Neural cell (in vitro differentiated cells): Measurements from ENCODE around the gene ZAP70. TPM values are rescaled to one million over a fixed set of nuclear protein-coding genes. Genes with fewer than 3 reads are reported as not detected.

Experiments
- H2AFZ ChIP-seq: fragments of 200-600, 300-800 bp; sonication (generic), shearing (Covaris generic); 2 replicates; pipeline ENCODE4 v1.6.0; 2014; ENCODE audit warnings: low read depth, mild to moderate bottlenecking, antibody characterized with exemption, low read length, moderate library complexity
- H3F3A ChIP-seq: fragments of 200-600 bp; shearing (Covaris generic); 2 replicates; pipeline ENCODE4 v1.6.1; 2016; ENCODE audit warnings: mild to moderate bottlenecking, moderate library complexity, mixed read lengths, antibody characterized with exemption, low read length; ENCODE audit not compliant: insufficient read depth, poor library complexity, severe bottlenecking
- H3K27ac ChIP-seq: fragments of 200-600, 300-800 bp; sonication (generic), shearing (Covaris generic); 2 replicates; pipeline ENCODE4 v1.5.1; 2014; ENCODE audit warnings: mild to moderate bottlenecking, low read length, moderate library complexity
- H3K27me3 ChIP-seq: fragments of 300-800, 200-600 bp; sonication (generic), shearing (Covaris generic); 2 replicates; pipeline ENCODE4 v1.6.0; 2014; ENCODE audit warnings: mild to moderate bottlenecking, low read depth, low read length, moderate library complexity; ENCODE audit not compliant: insufficient read depth
- H3K36me3 ChIP-seq: fragments of 300-800, 200-600 bp; sonication (generic), shearing (Covaris generic); 2 replicates; pipeline ENCODE4 v1.5.1; 2014; ENCODE audit warnings: mild to moderate bottlenecking, antibody characterized with exemption, low read length, moderate library complexity; ENCODE audit not compliant: insufficient read depth
- H3K4me2 ChIP-seq: fragments of 300-800, 200-600 bp; sonication (generic), shearing (Covaris generic); 2 replicates; pipeline ENCODE4 v1.6.0; 2014; ENCODE audit warnings: mild to moderate bottlenecking, low read length
- H3K4me3 ChIP-seq: fragments of 300-800, 200-600 bp; sonication (generic), shearing (Covaris generic); 2 replicates; pipeline ENCODE4 v1.5.1; 2014; ENCODE audit warnings: mild to moderate bottlenecking, low read length, moderate library complexity
- H3K79me2 ChIP-seq: fragments of 200-600 bp; shearing (Covaris generic); replicated peaks from 2 replicates; pipeline ENCODE4 v1.6.0; 2014; ENCODE audit warnings: mild to moderate bottlenecking, low read length, moderate library complexity; ENCODE audit not compliant: insufficient read depth
- H3K9ac ChIP-seq: fragments of 300-800, 200-600 bp; sonication (generic), shearing (Covaris generic); 2 replicates; pipeline ENCODE4 v1.6.1; 2016; ENCODE audit warnings: mild to moderate bottlenecking, low read length, mixed read lengths
- H3K9me2 ChIP-seq: fragments of 200-600 bp; shearing (Covaris generic); 2 replicates; pipeline ENCODE4 v1.6.1; 2016; ENCODE audit warnings: mild to moderate bottlenecking, low read length, mixed read lengths; ENCODE audit not compliant: insufficient read depth
- H3K9me3 ChIP-seq: fragments of 200-600, 300-800 bp; sonication (generic), shearing (Covaris generic); 2 replicates; pipeline ENCODE4 v1.6.1; 2016; ENCODE audit warnings: mild to moderate bottlenecking, mixed run types, low read length, moderate library complexity, mixed read lengths
- H4K20me1 ChIP-seq: fragments of 200-600 bp; shearing (Covaris generic); 2 replicates; pipeline ENCODE4 v1.6.1; 2016; ENCODE audit warnings: mild to moderate bottlenecking, mixed run types; ENCODE audit not compliant: insufficient read depth
- CTCF ChIP-seq: fragments of 450-650 bp; IDR thresholded peaks from 2 replicates; pipeline ENCODE4 v1.5.1; 2014; ENCODE audit warnings: antibody characterized with exemption, mild to moderate bottlenecking, moderate library complexity; ENCODE audit not compliant: poor library complexity, severe bottlenecking
- EP300 ChIP-seq: fragments of 450-650 bp; conservative IDR thresholded peaks from 2 replicates; pipeline ENCODE4 v1.6.1; 2014; ENCODE audit warnings: antibody characterized with exemption, mild to moderate bottlenecking, moderate library complexity; ENCODE audit not compliant: poor library complexity, severe bottlenecking
- EZH2 ChIP-seq: fragments of 200-600, 300-800 bp; shearing (Covaris generic), sonication (generic); IDR thresholded peaks from 2 replicates; pipeline ENCODE4 v1.6.1; 2014; ENCODE audit warnings: antibody characterized with exemption, low read length, borderline replicate concordance, mild to moderate bottlenecking; ENCODE audit not compliant: insufficient read depth, poor library complexity, severe bottlenecking
- MXI1 ChIP-seq: fragments of 450-650 bp; conservative IDR thresholded peaks from 2 replicates; pipeline ENCODE4 v1.6.1; 2014; ENCODE audit warnings: antibody characterized with exemption, mild to moderate bottlenecking; ENCODE audit not compliant: poor library complexity, severe bottlenecking
- POLR2AphosphoS5 ChIP-seq: IDR thresholded peaks from 2 replicates; pipeline ENCODE4 v1.6.1; 2012
- RAD21 ChIP-seq: fragments of 450-650 bp; conservative IDR thresholded peaks from 2 replicates; pipeline ENCODE4 v1.6.1; 2014; ENCODE audit warnings: antibody characterized with exemption, mild to moderate bottlenecking, moderate library complexity
- REST ChIP-seq: IDR thresholded peaks from 2 replicates; pipeline ENCODE4 v1.6.1; 2012; ENCODE audit warnings: borderline replicate concordance
- SMC3 ChIP-seq: fragments of 450-650 bp; conservative IDR thresholded peaks from 2 replicates; pipeline ENCODE4 v1.6.1; 2014; ENCODE audit warnings: antibody characterized with exemption, mild to moderate bottlenecking, moderate library complexity; ENCODE audit not compliant: poor library complexity
- TAF1 ChIP-seq: IDR thresholded peaks from 2 replicates; pipeline ENCODE4 v1.6.1; 2012; ENCODE audit warnings: low read depth
- polyA plus RNA-seq: library from polyadenylated mRNA; depleted of rRNA; stranded (reverse); fragments of >200 nt; gene quantifications from 2 replicates; pipeline ENCODE4 v1.2.3, GENCODE V29; 2014

ZAP70 gene
- polyA plus RNA-seq, 1 donor from 2014 or later, result 0.59 TPM

- Histone ChIP-seq H3F3A (no peaks in the 10 kb centered on the region), H3K4me3 (no peak overlapping the region), H3K27me3 (no peaks in the 10 kb centered on the region), H2AFZ (no peak overlapping the region), H3K36me3 (no peaks in the 10 kb centered on the region), H3K4me2 (no peak overlapping the region), H4K20me1 (no peaks in the 10 kb centered on the region), H3K9me2 (no peaks in the 10 kb centered on the region), H3K9me3 (peaks cover 4% of the 10 kb centered on the region), H3K27ac (no peak overlapping the region), H3K9ac (no peak overlapping the region), H3K79me2 (no peaks in the 10 kb centered on the region)
- no peak for TF ChIP-seq CTCF
- no peak for TF ChIP-seq EZH2
- no peak for TF ChIP-seq RAD21
- TF ChIP-seq MXI1, result no peak
- no peak for TF ChIP-seq TAF1
- no peak for TF ChIP-seq POLR2AphosphoS5
- TF ChIP-seq SMC3, result no peak
Measured at GRCh38 chr2:97732436-97733340, 19.3 kb downstream of the ZAP70 start.

GRCh38 chr2:97733341-97734035 is 20.1 kb downstream of the ZAP70 start:
- Histone ChIP-seq H3K79me2 (no peaks in the 10 kb centered on the region), H3K4me2 (no peak overlapping the region), H2AFZ (no peak overlapping the region), H3K27me3 (no peaks in the 10 kb centered on the region), H3K36me3 (no peaks in the 10 kb centered on the region), H3K27ac (no peak overlapping the region), H3K9me3 (peaks cover 4% of the 10 kb centered on the region), H3F3A (no peaks in the 10 kb centered on the region), H3K4me3 (no peak overlapping the region), H4K20me1 (no peaks in the 10 kb centered on the region), H3K9me2 (no peaks in the 10 kb centered on the region), H3K9ac (no peak overlapping the region)
- TF ChIP-seq RAD21, result no peak
- TF ChIP-seq TAF1, result no peak
- TF ChIP-seq EZH2, result no peak
- TF ChIP-seq MXI1, result no peak

GRCh38 chr2:97734061-97735051 is 21.0 kb downstream of the ZAP70 start:
- Histone ChIP-seq H4K20me1 (no peaks in the 10 kb centered on the region), H3K9ac (no peak overlapping the region), H3K27ac (no peak overlapping the region), H3K9me2 (no peaks in the 10 kb centered on the region), H3K27me3 (no peaks in the 10 kb centered on the region), H3K36me3 (no peaks in the 10 kb centered on the region), H3F3A (no peaks in the 10 kb centered on the region), H3K79me2 (no peaks in the 10 kb centered on the region), H3K4me3 (no peak overlapping the region), H3K4me2 (no peak overlapping the region), H3K9me3 (peaks cover 4% of the 10 kb centered on the region), H2AFZ (no peak overlapping the region)
- no peak for TF ChIP-seq REST
- TF ChIP-seq RAD21, result no peak
- TF ChIP-seq EZH2, result no peak
- no peak for TF ChIP-seq SMC3
- TF ChIP-seq CTCF, result no peak
- no peak for TF ChIP-seq POLR2AphosphoS5
- TF ChIP-seq EP300, result no peak
- no peak for TF ChIP-seq MXI1
- no peak for TF ChIP-seq TAF1
